Endothelial cell of hepatic sinusoid (primary cell): ENCODE results near the gene ADORA2B.

ENCODE experiments used
- in situ Hi-C: cut with HindIII; loops from 2 replicates; pipeline ENCODE4 v1.10.0; 2017; ENCODE audit warnings: low sequenced_read_pairs

The ADORA2B gene

GRCh38 chr17:15952916-15953790 is 8.2 kb downstream of the ADORA2B start:
- in situ Hi-C loops: no loop called here

GRCh38 chr17:15954222-15954621 is 9.3 kb downstream of the ADORA2B start:
- in situ Hi-C loops: no loop called here

- in situ Hi-C loops: no loop called here
Measured at GRCh38 chr17:15955793-15956541, 11.0 kb downstream of the ADORA2B start.

- in situ Hi-C loops: no loop called here
Measured at GRCh38 chr17:15957206-15957605, 12.3 kb downstream of the ADORA2B start.

GRCh38 chr17:15957608-15958307 is 12.8 kb downstream of the ADORA2B start:
- in situ Hi-C loops: no loop called here

DNA sequence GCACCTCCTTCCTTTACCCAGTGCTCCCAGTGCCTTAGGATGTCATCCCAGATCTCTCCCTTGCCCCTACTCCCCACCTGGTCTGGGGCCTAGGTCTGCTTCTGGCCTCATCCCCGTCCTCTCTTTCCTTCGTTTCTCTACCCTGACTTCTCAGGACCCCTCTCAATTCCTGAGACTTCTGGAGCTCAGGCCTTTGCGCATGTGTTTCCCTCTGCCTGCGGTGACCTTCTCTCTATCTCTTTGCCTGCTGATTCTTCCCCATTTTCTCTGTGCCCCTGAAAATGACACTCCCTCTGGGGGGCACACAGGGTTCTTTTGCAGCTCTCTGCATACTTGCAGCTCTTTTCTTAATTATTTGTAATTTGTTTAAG is 13.5 kb downstream of the ADORA2B start:
- in situ Hi-C loops: no loop called here

DNA sequence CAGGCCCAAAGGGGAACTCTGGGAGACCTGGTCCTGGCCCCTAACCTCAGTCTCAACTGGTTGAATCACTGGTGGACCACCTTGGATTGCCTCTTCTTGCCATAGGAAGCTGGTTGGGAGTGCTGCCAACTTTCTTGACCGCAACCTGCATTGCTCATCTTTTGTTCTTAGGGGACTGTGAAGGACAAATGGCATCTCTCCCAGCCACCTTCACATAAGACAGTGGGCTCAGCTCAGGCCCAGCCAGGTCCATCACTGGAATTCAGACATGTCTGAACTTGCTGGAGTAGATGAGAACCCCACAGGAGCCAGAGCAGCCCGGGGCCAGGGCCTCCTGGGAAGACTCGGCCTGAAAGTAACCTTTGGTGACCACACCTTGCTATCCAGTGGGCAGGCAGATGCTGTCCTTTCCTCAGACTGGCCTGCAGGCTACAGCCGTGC is 18.8 kb downstream of the ADORA2B start:
- in situ Hi-C loops: no loop called here

DNA sequence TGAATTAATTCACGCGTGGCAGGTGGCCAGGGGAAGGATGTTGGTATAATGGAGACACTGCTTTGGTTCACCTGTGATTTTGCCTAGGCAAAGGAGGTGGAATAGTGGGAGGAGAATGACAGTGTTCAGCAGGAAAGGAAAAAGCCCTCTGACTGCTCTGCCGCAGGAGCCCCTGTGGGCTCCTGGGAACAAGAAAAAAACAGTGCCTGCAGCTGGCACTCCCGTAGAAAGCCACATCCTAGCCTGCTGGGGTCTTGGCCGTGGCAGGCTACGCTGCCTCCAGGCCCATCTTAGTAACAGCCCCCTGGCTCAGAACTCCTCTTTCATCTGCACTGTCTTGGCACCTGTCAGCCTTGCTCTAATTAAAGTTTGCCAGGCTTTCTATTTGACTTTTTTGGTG is 20.6 kb downstream of the ADORA2B start:
- in situ Hi-C loops: no loop called here

DNA sequence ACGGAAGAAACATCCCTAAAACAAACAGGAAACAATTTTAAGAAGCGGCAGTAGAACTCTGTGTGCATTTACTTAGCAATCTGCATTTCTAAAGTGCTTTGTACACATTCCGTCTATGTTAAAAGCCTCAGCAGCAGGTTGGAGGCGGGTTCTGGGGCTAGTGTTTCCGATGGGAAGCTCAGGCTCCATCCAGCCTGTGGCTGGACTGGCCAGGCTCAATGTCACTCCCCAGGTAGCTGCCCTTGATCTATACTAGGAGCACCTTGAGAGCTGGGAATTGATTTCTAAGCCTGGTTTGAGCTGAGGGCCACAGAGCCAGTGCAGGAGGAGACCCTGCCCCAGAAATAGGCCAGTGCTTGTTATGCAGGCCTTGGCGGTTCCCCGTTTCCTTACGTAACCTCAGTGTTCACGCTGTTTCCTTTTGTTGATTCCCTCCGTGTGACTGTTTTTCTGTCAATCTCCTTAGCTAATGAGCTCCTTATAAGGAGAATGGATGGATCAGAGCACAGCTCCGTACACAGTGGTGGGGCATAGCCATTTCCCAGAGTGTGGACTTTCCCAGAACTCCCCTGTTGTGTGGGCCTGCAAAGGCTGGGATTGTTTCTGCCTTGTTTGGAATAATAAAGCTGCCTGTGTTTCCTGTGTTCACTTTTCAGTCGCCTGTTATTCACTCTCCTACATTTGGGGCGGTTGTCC is 21.4 kb downstream of the ADORA2B start:
- in situ Hi-C loops: no loop called here

DNA sequence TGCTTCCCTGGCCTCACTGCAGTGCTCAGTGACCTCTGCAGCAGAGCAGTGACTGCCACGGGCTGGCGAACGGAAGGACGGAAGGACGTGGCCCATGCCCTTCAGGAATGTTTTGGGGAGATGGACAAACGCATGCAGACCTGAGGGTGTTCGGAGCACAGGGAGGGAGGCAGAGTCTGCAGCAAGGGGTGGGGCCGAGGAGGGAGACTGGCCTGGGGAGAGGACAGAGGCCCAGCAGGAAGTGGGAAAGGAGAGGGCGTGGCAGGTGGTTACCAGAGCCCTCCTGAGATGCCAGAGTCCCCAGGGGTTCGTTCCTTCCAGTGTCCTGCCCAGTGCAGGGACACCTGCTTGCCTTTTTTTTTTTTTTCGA is 21.9 kb downstream of the ADORA2B start:
- in situ Hi-C loops: no loop called here

DNA sequence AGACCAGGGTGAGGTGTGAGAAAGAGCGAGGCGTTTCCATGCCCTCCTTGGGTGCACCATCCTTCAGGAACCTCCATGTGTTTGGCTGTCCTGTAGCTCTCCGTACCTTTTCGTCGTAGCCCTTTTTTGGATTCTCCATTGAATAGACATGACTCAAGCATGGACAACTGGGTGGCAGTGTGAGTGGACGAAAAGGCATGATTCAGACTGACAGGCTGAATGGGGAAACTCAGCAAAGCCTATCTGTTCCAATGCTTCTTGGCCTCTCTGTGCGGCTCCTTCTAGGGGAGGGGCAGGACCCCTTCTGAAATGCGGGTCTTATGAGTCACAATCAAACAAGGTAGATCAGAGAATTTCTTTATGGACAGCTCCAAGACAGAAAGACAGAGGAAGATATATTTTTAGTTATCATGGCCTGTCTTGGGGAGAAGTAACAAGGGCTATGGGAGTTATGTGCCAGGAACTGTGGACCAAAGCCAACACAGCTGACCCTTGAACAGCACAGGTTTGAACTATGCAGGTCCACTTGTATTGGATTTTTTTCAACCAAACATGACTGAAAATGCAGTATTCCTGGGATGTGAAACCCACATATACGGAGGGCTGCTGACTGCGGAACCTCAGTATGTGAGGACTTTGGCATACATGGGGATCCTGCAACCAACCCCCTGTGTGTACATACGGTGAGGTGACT is 22.9 kb downstream of the ADORA2B start:
- in situ Hi-C loops: no loop called here

GRCh38 chr17:15969463-15969862 is 24.5 kb downstream of the ADORA2B start:
- in situ Hi-C loops: no loop called here

DNA sequence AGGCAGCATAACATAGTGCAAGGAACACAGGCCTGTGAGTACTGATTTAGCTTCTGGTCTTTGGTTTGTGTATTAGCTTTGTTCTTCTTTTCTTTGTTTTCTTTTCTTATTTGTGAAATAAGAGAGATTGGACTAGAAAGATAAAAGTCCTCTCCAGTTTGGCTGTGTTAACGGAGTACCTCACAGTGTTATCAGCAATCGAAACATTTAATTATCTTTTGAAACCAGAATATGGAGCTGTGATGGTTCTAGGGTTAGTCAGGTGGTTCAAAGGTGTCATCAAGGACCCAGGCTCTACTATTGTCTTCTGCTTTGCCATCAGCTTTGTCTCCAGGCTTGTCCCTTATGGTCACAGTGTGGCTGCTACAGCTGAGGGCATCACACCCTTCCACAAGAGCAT is 25.6 kb downstream of the ADORA2B start:
- in situ Hi-C loops: no loop called here

- in situ Hi-C loops: no loop called here
Measured at GRCh38 chr17:15971098-15971678, 26.3 kb downstream of the ADORA2B start.

DNA sequence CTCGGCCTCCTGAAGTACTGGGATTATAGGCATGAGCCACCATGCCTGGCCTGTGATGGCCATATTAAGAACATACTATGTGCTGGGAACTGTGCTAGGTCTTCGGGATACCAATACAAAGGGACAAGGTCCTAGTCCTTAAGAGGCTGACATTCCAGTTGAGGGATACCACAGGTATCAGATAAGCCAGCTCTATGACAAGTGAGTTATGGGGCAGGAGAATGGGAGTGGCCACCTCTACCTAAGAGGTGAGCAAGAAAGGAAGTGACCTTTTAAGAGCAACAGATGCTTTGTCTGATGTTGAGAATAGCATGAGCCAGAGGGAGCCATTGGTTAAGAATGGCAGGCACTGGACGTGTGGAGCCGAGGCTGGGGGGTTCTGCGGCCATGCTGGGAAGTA is 27.0 kb downstream of the ADORA2B start:
- in situ Hi-C loops: no loop called here

DNA sequence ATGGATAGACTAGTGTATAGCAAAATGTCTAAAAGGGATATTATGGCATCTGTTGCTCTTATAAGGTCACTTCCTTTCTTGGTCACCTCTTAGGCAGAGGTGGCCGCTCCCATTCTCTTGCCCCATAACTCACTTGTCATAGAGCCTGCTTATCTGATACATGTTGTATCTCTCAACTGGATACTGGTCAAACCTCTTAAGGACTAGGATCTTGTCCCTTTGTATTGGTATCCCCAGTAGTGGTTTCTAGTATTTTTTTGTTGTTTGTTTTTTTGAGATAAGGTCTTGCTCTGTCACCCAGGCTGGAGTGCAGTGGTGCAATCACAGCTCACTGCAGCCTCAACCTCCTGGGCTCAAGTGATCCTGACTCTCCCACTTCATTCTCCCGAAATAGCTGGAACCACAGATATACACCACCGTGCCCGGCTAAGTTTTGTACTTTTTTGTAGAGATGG is 27.6 kb downstream of the ADORA2B start:
- in situ Hi-C loops: no loop called here

GRCh38 chr17:15973016-15973415 is 28.1 kb downstream of the ADORA2B start:
- in situ Hi-C loops: no loop called here

- in situ Hi-C loops: no loop called here
Measured at GRCh38 chr17:15973834-15974233, 28.9 kb downstream of the ADORA2B start.

DNA sequence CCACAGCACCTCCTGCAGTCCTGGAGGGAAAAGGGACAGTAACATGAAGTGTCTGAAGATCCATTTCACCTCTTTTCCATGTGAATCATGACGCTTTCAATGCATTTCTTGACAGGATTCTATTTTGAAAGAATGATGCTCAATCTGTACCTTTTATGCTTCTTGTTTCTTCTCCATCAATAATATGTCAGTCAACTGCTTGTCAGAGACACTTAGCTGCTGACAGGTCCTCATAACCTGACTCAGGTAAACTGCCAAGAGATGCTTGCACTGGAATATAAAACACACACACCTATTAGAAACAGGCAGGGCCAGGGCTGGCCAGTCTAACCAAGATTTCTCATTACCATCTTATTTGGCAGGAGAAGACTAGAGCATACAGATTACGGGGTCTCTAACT is 33.0 kb downstream of the ADORA2B start:
- in situ Hi-C loops: no loop called here

DNA sequence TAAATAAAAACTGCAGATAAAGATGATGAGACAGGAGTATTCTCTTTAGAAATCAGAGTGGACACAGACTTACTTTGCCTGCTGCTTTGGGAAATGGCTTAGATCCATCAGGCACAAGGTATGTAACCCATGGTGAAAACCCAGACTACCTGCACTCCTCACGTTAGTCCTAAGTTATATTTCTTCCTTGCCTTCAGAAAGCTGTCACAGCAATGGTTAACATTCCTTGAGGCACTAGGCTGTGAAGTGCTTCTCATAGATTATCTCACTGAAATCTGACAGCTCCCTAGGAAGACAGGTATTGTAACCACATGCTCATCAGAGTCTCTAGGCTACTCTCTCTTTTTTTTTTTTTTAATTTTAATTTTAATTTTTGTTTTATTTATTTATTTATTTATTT is 33.7 kb downstream of the ADORA2B start:
- in situ Hi-C loops: no loop called here
